Hepatocyte (in vitro differentiated cells): ENCODE data around the gene GALNT13.

Experiments
- EZH2 ChIP-seq: fragments of 200-600 bp; sonication (generic); IDR thresholded peaks from 2 replicates; pipeline ENCODE4 v1.6.1; 2016; ENCODE audit warnings: antibody characterized with exemption, mild to moderate bottlenecking, borderline replicate concordance
- EZH2phosphoT487 ChIP-seq: fragments of 200-600 bp; sonication (generic); IDR thresholded peaks from one replicate; pipeline ENCODE4 v1.6.1; 2018; ENCODE audit warnings: antibody characterized with exemption, mild to moderate bottlenecking, low read depth, moderate library complexity; ENCODE audit not compliant: unreplicated experiment, severe bottlenecking
- TF ChIP-seq, protein P1 (sequence below): fragments of 200-600 bp; sonication (generic); IDR thresholded peaks from 2 replicates; pipeline ENCODE4 v1.5.1; 2016; ENCODE audit warnings: antibody characterized with exemption, mild to moderate bottlenecking; ENCODE audit not compliant: poor library complexity

DNA sequence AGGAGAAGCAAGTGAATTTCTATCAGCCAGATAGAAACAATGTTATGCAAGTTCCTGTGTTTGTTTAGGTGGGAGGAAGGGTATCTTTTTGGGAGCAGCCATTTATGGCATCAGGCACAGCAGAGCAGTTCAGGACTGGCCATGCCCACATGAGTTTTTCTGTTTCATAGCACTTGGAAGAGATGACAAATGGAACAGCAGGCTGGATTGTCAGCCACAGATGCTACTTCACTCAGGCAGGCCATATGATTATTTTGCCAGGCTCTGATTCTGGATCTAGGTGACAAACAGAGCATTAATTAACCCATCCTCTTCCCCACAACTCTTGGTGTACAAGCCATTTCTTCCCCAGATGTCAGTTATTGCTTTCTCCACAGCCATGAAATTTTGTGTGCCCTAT, 63.8 kb downstream of the GALNT13 start:
- TF ChIP-seq EZH2 (no peak), EZH2phosphoT487 (no peak)
- TF ChIP-seq, protein P1, sequence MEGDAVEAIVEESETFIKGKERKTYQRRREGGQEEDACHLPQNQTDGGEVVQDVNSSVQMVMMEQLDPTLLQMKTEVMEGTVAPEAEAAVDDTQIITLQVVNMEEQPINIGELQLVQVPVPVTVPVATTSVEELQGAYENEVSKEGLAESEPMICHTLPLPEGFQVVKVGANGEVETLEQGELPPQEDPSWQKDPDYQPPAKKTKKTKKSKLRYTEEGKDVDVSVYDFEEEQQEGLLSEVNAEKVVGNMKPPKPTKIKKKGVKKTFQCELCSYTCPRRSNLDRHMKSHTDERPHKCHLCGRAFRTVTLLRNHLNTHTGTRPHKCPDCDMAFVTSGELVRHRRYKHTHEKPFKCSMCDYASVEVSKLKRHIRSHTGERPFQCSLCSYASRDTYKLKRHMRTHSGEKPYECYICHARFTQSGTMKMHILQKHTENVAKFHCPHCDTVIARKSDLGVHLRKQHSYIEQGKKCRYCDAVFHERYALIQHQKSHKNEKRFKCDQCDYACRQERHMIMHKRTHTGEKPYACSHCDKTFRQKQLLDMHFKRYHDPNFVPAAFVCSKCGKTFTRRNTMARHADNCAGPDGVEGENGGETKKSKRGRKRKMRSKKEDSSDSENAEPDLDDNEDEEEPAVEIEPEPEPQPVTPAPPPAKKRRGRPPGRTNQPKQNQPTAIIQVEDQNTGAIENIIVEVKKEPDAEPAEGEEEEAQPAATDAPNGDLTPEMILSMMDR, result no peak
